Melanocyte of skin (primary cell): ENCODE measurements around the gene TMPRSS7. TPM values are rescaled to one million over a fixed set of nuclear protein-coding genes. Genes with fewer than 3 reads are reported as not detected.

Experiments used
- small RNA-seq, 2 donors: library from RNA; depleted of rRNA; stranded (forward); fragments of <200 nt; gene quantifications; one replicate each; pipeline ENCODE3, GENCODE V24; 2012
- total RNA-seq, 2 donors: library from RNA; depleted of rRNA; stranded (reverse); fragments of >200 nt; gene quantifications; 2 replicates each; pipeline ENCODE4 v1.2.3, GENCODE V29; 2012

TMPRSS7 gene, protein sequence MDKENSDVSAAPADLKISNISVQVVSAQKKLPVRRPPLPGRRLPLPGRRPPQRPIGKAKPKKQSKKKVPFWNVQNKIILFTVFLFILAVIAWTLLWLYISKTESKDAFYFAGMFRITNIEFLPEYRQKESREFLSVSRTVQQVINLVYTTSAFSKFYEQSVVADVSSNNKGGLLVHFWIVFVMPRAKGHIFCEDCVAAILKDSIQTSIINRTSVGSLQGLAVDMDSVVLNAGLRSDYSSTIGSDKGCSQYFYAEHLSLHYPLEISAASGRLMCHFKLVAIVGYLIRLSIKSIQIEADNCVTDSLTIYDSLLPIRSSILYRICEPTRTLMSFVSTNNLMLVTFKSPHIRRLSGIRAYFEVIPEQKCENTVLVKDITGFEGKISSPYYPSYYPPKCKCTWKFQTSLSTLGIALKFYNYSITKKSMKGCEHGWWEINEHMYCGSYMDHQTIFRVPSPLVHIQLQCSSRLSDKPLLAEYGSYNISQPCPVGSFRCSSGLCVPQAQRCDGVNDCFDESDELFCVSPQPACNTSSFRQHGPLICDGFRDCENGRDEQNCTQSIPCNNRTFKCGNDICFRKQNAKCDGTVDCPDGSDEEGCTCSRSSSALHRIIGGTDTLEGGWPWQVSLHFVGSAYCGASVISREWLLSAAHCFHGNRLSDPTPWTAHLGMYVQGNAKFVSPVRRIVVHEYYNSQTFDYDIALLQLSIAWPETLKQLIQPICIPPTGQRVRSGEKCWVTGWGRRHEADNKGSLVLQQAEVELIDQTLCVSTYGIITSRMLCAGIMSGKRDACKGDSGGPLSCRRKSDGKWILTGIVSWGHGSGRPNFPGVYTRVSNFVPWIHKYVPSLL
- total RNA-seq = not detected

GRCh38 chr3:112034436-112034835 is at the start of gene TMPRSS7:
TMPRSS7 (plus strand) TSS chr3:112034736; CDS start chr3:112034846, 110 bp downstream.

DNA sequence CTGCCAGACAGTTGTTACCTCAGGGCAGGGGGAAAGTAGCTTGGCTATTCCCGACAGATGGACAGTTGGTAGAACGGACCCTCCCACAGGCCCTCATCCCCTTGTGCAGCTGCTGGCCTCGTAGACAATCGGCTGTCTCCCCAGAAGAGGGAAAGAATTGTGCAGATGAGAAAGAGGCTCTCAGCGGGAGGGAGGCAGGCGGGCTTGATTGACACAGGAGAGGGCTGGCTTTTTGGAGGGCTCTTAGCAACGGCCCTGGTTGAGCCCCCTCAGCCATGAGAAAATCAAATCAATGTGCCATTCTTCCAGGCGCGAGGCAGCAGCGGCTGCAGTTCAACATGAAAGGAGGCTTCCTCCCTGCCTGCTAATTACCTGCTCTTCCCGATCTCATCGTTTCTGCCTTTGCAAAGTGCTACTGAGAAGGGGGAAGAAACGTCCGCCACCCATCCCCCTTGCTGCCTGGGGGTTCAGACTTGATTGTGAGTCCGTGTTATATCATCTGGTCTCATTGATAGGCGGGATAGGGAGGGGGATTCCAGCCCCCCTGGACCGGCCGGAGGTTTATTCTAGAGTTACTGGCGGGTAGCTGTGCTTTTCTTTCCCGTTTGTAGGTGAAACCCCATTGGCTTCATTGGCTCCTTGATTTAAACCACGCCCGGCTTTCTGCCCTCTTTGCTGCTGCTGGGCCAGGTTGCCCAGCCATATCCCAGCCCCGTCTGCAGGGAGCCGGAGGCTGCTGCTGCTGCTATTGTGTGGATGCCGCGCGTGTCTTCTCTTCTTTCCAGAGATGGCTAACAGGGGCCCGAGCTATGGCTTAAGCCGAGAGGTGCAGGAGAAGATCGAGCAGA is 35.7 kb upstream of the TMPRSS7 start, which contains the start of gene TAGLN3:
Gene TAGLN3 (plus strand): TSS at position 287 of the 848 bp plus-strand sequence. CDS start 501 bp downstream, at position 788.

DNA sequence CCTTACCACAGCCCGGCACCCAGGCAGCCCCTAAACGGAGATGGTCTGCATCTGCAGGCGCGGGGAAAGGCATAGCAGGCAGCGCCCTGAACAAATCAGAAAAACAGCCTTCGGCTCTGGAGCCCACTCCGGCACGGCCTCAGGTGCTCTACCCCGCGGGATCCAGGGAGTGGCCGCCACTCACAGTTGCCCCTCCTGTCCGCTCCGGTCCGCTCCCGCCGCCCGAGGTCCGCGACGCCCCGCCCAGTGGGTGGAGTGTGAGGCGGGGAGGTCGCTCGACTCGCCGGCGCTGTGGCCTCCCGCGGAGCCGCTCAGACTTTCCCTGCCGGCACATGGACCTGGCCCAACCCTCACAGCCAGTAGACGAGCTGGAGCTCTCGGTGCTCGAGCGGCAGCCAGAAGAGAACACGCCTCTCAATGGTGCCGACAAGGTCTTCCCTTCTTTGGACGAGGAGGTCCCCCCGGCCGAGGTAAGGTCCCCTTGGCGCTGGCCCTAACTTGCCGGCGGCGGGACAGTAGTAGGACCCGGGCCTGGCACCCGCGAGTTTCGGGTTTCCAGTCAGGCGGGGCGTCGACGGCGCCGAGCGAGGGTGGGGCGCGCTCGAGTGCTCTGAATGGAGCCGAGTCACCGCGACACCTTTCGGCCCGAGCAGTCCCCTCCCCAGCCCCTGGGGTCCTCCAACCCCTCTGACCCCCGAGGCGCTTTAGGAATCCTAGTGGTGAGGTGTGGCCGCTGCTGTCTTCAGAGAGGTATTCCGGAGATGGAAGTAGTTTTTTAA is 51.7 kb downstream of the TMPRSS7 start, which contains the start of gene C3orf52:
Gene C3orf52 (plus strand): TSS at position 314 of the 779 bp plus-strand sequence. CDS start 19 bp downstream, at position 333.

Small RNA genes within 50 kb of the gene (small RNA-seq; reads per million reads assigned to genes)
- 0 reads per million in 2 donors for gene MIR567

Other genes with a start within 250 kb of the TMPRSS7 start
- 100 to 1,000 TPM in 1 of 2 donors, 10 to 100 TPM in 1; 73.6 to 116 TPM for gene PHLDB2, start 175.5 kb upstream of the TMPRSS7 start, total RNA-seq
- gene ABHD10, start 55.7 kb upstream of the TMPRSS7 start, total RNA-seq = 10 to 100 TPM; 50.0 to 68.1 TPM
- gene TAGLN3, start 35.8 kb upstream of the TMPRSS7 start, total RNA-seq = 1 to 10 TPM in 1 of 2 donors, not detected in 1; 1.4 TPM
- 10 to 100 TPM; 12.4 to 18.0 TPM for gene C3orf52, start 51.7 kb downstream of the TMPRSS7 start, total RNA-seq
- not detected for gene GCSAM, start 98.5 kb downstream of the TMPRSS7 start, total RNA-seq